Measurements from ENCODE around the gene EXOSC10.
"Not testable (repeated sequence)": the region's sequence is repeated elsewhere in the genome, so short reads cannot be mapped to it uniquely, and the experiment has no call there.

EXOSC10 gene

GRCh38 chr1:11124965-11125364, 25.3 kb upstream of the EXOSC10 start:
- DNase-seq: no peak
- in situ Hi-C loops (cut with HindIII; ENCODE audit: low pct_ligation_motif_present, low pct_unique_long_range_greater_than_20kb, low sequenced_read_pairs): no loop called here

- in situ Hi-C loops (cut with HindIII; ENCODE audit: low pct_ligation_motif_present, low pct_unique_long_range_greater_than_20kb, low sequenced_read_pairs): no loop called here
- no peak for DNase-seq
Measured at GRCh38 chr1:11116318-11116717, 16.6 kb upstream of the EXOSC10 start.

GRCh38 chr1:11114966-11115365, 15.3 kb upstream of the EXOSC10 start:
- no peak for DNase-seq
- in situ Hi-C loops (cut with HindIII; ENCODE audit: low pct_ligation_motif_present, low pct_unique_long_range_greater_than_20kb, low sequenced_read_pairs): no loop called here

GRCh38 chr1:11109047-11109760, 9.5 kb upstream of the EXOSC10 start:
- in situ Hi-C loops (cut with HindIII; ENCODE audit: low pct_ligation_motif_present, low pct_unique_long_range_greater_than_20kb, low sequenced_read_pairs): no loop called here

GRCh38 chr1:11107599-11107998, 7.9 kb upstream of the EXOSC10 start:
- no peak for DNase-seq
- in situ Hi-C loops (cut with HindIII; ENCODE audit: low pct_ligation_motif_present, low pct_unique_long_range_greater_than_20kb, low sequenced_read_pairs): no loop called here

More at GRCh38 chr1:11109047-11109760, 9.5 kb upstream of the EXOSC10 start:
- DNase-seq: no peak

GRCh38 chr1:11105586-11105985, 5.9 kb upstream of the EXOSC10 start:
- in situ Hi-C loops (cut with HindIII; ENCODE audit: low pct_ligation_motif_present, low pct_unique_long_range_greater_than_20kb, low sequenced_read_pairs): no loop called here
- no peak for DNase-seq

- in situ Hi-C loops (cut with HindIII; ENCODE audit: low pct_ligation_motif_present, low pct_unique_long_range_greater_than_20kb, low sequenced_read_pairs): no loop called here
- no peak for DNase-seq
Measured at GRCh38 chr1:11101347-11101746, 1.7 kb upstream of the EXOSC10 start.

GRCh38 chr1:11100806-11101205, 1.1 kb upstream of the EXOSC10 start:
- in situ Hi-C loops (cut with HindIII; ENCODE audit: low pct_ligation_motif_present, low pct_unique_long_range_greater_than_20kb, low sequenced_read_pairs); DNase-seq: not testable (repeated sequence)

- no peak for DNase-seq
- in situ Hi-C loops (cut with HindIII; ENCODE audit: low pct_ligation_motif_present, low pct_unique_long_range_greater_than_20kb, low sequenced_read_pairs): no loop called here
Measured at GRCh38 chr1:11100149-11100493, 452 bp upstream of the EXOSC10 start.

GRCh38 chr1:11098931-11099309, 749 bp downstream of the EXOSC10 start:
- in situ Hi-C loops (cut with HindIII; ENCODE audit: low pct_ligation_motif_present, low pct_unique_long_range_greater_than_20kb, low sequenced_read_pairs): no loop called here
- DNase-seq: no peak

- DNase-seq: not testable (repeated sequence)
Measured at GRCh38 chr1:11083784-11084183, 15.9 kb downstream of the EXOSC10 start.

GRCh38 chr1:11080931-11081330, 18.7 kb downstream of the EXOSC10 start:
- no peak for DNase-seq
- in situ Hi-C loops (cut with HindIII; ENCODE audit: low pct_ligation_motif_present, low pct_unique_long_range_greater_than_20kb, low sequenced_read_pairs): no loop called here

More at GRCh38 chr1:11083784-11084183, 15.9 kb downstream of the EXOSC10 start:
- in situ Hi-C loops (cut with HindIII; ENCODE audit: low pct_ligation_motif_present, low pct_unique_long_range_greater_than_20kb, low sequenced_read_pairs): not testable (repeated sequence)

- DNase-seq: no peak
- in situ Hi-C loops (cut with HindIII; ENCODE audit: low pct_ligation_motif_present, low pct_unique_long_range_greater_than_20kb, low sequenced_read_pairs): no loop called here
Measured at GRCh38 chr1:11078631-11079030, 21.0 kb downstream of the EXOSC10 start.

GRCh38 chr1:11073398-11073797, 26.3 kb downstream of the EXOSC10 start:
- in situ Hi-C loops (cut with HindIII; ENCODE audit: low pct_ligation_motif_present, low pct_unique_long_range_greater_than_20kb, low sequenced_read_pairs); DNase-seq: not testable (repeated sequence)

GRCh38 chr1:11072216-11072917, 27.3 kb downstream of the EXOSC10 start:
- in situ Hi-C loops (cut with HindIII; ENCODE audit: low pct_ligation_motif_present, low pct_unique_long_range_greater_than_20kb, low sequenced_read_pairs): no loop called here
- DNase-seq: no peak

GRCh38 chr1:11071463-11072215, 28.0 kb downstream of the EXOSC10 start:
- in situ Hi-C loops (cut with HindIII; ENCODE audit: low pct_ligation_motif_present, low pct_unique_long_range_greater_than_20kb, low sequenced_read_pairs): no loop called here

GRCh38 chr1:11070876-11071275, 28.8 kb downstream of the EXOSC10 start:
- in situ Hi-C loops (cut with HindIII; ENCODE audit: low pct_ligation_motif_present, low pct_unique_long_range_greater_than_20kb, low sequenced_read_pairs): no loop called here
- DNase-seq: no peak

More at GRCh38 chr1:11071463-11072215, 28.0 kb downstream of the EXOSC10 start:
- no peak for DNase-seq

- no peak for DNase-seq
- in situ Hi-C loops (cut with HindIII; ENCODE audit: low pct_ligation_motif_present, low pct_unique_long_range_greater_than_20kb, low sequenced_read_pairs): no loop called here
Measured at GRCh38 chr1:11068600-11069473, 30.8 kb downstream of the EXOSC10 start.

Measured in ACHN (cell line).